Tibial nerve (tissue), 4 donors: Measurements from ENCODE around the gene C1QTNF12. TPM values are rescaled to one million over a fixed set of nuclear protein-coding genes. Genes with fewer than 3 reads are reported as not detected.

Experiments
- DNase-seq, 2 donors: peaks; one replicate each; pipeline ENCODE4 v3.0.0-alpha.2; 2019; ENCODE audit warnings: low spot score in 2 of 2
- H3K27ac ChIP-seq, 4 donors: fragments of 200-600 bp; sonication (generic) in 3 of 4; one replicate each; pipeline ENCODE4 v1.5.1; 2017 to 2019; ENCODE audit warnings: mild to moderate bottlenecking in 1 of 4
- H3K27me3 ChIP-seq, 2 donors: fragments of 200-600 bp; sonication (generic) in 1 of 2; one replicate each; pipeline versions ENCODE4 v1.5.1 to v1.6.0; 2017 to 2019
- H3K36me3 ChIP-seq, 3 donors: fragments of 200-600 bp; sonication (generic); one replicate each; pipeline ENCODE4 v1.5.1; 2018 to 2019
- H3K4me1 ChIP-seq, 4 donors: fragments of 200-600 bp; sonication (generic) in 3 of 4; one replicate each; pipeline ENCODE4 v1.5.1; 2017 to 2019
- H3K4me3 ChIP-seq, 4 donors: fragments of 200-600 bp; sonication (generic) in 3 of 4; one replicate each; pipeline ENCODE4 v1.5.1; 2017 to 2019; ENCODE audit warnings: mild to moderate bottlenecking in 1 of 4, moderate library complexity in 1 of 4
- H3K9me3 ChIP-seq, 4 donors: fragments of 200-600 bp; sonication (generic) in 3 of 4; one replicate each; pipeline ENCODE4 v1.5.1; 2017 to 2019
- CTCF ChIP-seq, 5 experiments: fragments of 200-600 bp in 3 of 5; fragments of 450-650 bp in 2 of 5; sonication (generic) in 3 of 5; IDR thresholded peaks; one replicate each; pipeline ENCODE4 v1.5.1; 2016 to 2019; ENCODE audit warnings: antibody characterized with exemption in 5 of 5, mild to moderate bottlenecking in 3 of 5, moderate library complexity in 2 of 5
- EP300 ChIP-seq, 2 donors: sonication (generic); formaldehyde crosslinking; IDR thresholded peaks; one replicate each; pipeline ENCODE4 v1.6.1; 2017; ENCODE audit warnings: antibody characterized with exemption in 2 of 2, mild to moderate bottlenecking in 1 of 2
- POLR2A ChIP-seq, 2 donors: fragments of 450-650 bp; IDR thresholded peaks; one replicate each; pipeline ENCODE4 v1.6.1; 2017; ENCODE audit warnings: antibody characterized with exemption in 2 of 2, mild to moderate bottlenecking in 2 of 2, moderate library complexity in 2 of 2
- WGBS, 2 donors: methylation state at CpG; one replicate each; pipeline ENCODE4 v1.1.5; 2018; 5-methylcytosine and 5-hydroxymethylcytosine counted together
- total RNA-seq, 4 donors: library from RNA; depleted of rRNA; stranded (reverse); fragments of >200 nt; gene quantifications; one replicate each; pipeline ENCODE4 v1.1.0, GENCODE V29; 2016

Gene C1QTNF12
- total RNA-seq, 4 donors from 2014 or later = 0.84 to 3.0 (median 1.8) TPM

- no peaks in the 10 kb centered on the region for H3K9me3 ChIP-seq
- peak overlapping the region in 2 of 4 donors; percentile 32 to 35 for H3K4me3 ChIP-seq
- TF ChIP-seq CTCF (IDR thresholded peaks at IDR 0.05) (no peak), EP300 (IDR thresholded peaks at IDR 0.05) (no peak), POLR2A (IDR thresholded peaks at IDR 0.05) (no peak)
- H3K36me3 ChIP-seq = peaks cover 0 to 33% (median 0%) of the 10 kb centered on the region in 3 donors
- peak overlapping the region in 1 of 4 donors; percentile 19 for H3K27ac ChIP-seq
- peaks cover 0 to 26% of the 10 kb centered on the region in 2 donors for H3K27me3 ChIP-seq
- DNase-seq = no peak
- 44 to 57% methylated on average over 7 to 12 of the region's 24 CpGs for WGBS, 2 donors
- H3K4me1 ChIP-seq = peaks cover 0 to 36% (median 25%) of the 10 kb centered on the region in 4 donors
These were observed 33.7 kb downstream of the C1QTNF12 start for GRCh38 chr1:1212780-1213344.

- no peak for DNase-seq
- peaks cover 0 to 37% of the 10 kb centered on the region in 2 donors for H3K27me3 ChIP-seq
- peaks cover 0 to 46% (median 29%) of the 10 kb centered on the region in 4 donors for H3K4me1 ChIP-seq
- H3K4me3 ChIP-seq = peak overlapping the region in 1 of 4 donors; percentile 35
- H3K27ac ChIP-seq = no peak overlapping the region
- 80 to 87% methylated on average over 13 to 24 of the region's 28 CpGs for WGBS, 2 donors
- no peaks in the 10 kb centered on the region for H3K9me3 ChIP-seq
- H3K36me3 ChIP-seq = peaks cover 0 to 22% (median 0%) of the 10 kb centered on the region in 3 donors
- TF ChIP-seq CTCF (IDR thresholded peaks at IDR 0.05) (no peak), POLR2A (IDR thresholded peaks at IDR 0.05) (no peak), EP300 (IDR thresholded peaks at IDR 0.05) (no peak)
These were observed 34.7 kb downstream of the C1QTNF12 start for GRCh38 chr1:1211541-1212441.

GRCh38 chr1:1210726-1211540, 35.6 kb downstream of the C1QTNF12 start:
- no peak overlapping the region for H3K4me3 ChIP-seq
- no peaks in the 10 kb centered on the region for H3K9me3 ChIP-seq
- peaks cover 0 to 54% (median 36%) of the 10 kb centered on the region in 4 donors for H3K4me1 ChIP-seq
- 93% methylated on average over 29 to 30 of the region's 31 CpGs for WGBS, 2 donors
- no peak for TF ChIP-seq EP300 (IDR thresholded peaks at IDR 0.05)
- no peak for TF ChIP-seq POLR2A (IDR thresholded peaks at IDR 0.05)
- TF ChIP-seq CTCF (IDR thresholded peaks at IDR 0.05) = no peak
- H3K27me3 ChIP-seq = peaks cover 0 to 45% of the 10 kb centered on the region in 2 donors
- peaks cover 0 to 14% (median 0%) of the 10 kb centered on the region in 3 donors for H3K36me3 ChIP-seq
- H3K27ac ChIP-seq = no peak overlapping the region
- no peak for DNase-seq

GRCh38 chr1:1208713-1209433, 37.6 kb downstream of the C1QTNF12 start:
- peak overlapping the region in 2 of 4 donors; percentile 10 to 26 for H3K27ac ChIP-seq
- H3K4me3 ChIP-seq = peak overlapping the region in 2 of 4 donors; percentile 22 to 29
- no peak for DNase-seq
- H3K36me3 ChIP-seq = no peaks in the 10 kb centered on the region
- peaks cover 0 to 66% of the 10 kb centered on the region in 2 donors for H3K27me3 ChIP-seq
- 49 to 51% methylated on average over 28 to 34 of the region's 38 CpGs for WGBS, 2 donors
- TF ChIP-seq EP300 (IDR thresholded peaks at IDR 0.05) = no peak
- no peak for TF ChIP-seq POLR2A (IDR thresholded peaks at IDR 0.05)
- no peak for TF ChIP-seq CTCF (IDR thresholded peaks at IDR 0.05)
- peaks cover 0 to 48% (median 33%) of the 10 kb centered on the region in 4 donors for H3K4me1 ChIP-seq
- H3K9me3 ChIP-seq = no peaks in the 10 kb centered on the region
